GM18858 (cell line): Measurements from ENCODE around the gene BCAS4.
"Not testable (repeated sequence)": the region's sequence is repeated elsewhere in the genome, so short reads cannot be mapped to it uniquely, and the experiment has no call there.

ENCODE experiments used
- ATAC-seq: cut with Tn5 transposase; IDR thresholded peaks from one replicate; pipeline ENCODE4 v1.9.1; 2021; ENCODE audit not compliant: unreplicated experiment

BCAS4 gene

GRCh38 chr20:50798650-50799049, 3.8 kb downstream of the BCAS4 start:
- ATAC-seq = no peak

- no peak for ATAC-seq
These were observed 4.5 kb downstream of the BCAS4 start for GRCh38 chr20:50799176-50799889.

GRCh38 chr20:50799890-50800550, 5.2 kb downstream of the BCAS4 start:
- peak; percentile 57 for ATAC-seq

- ATAC-seq = not testable (repeated sequence)
These were observed 6.3 kb downstream of the BCAS4 start for GRCh38 chr20:50800986-50801746.

- ATAC-seq = no peak
These were observed 6.9 kb downstream of the BCAS4 start for GRCh38 chr20:50801747-50802125.

GRCh38 chr20:50802289-50802688, 7.4 kb downstream of the BCAS4 start:
- ATAC-seq = no peak

- no peak for ATAC-seq
These were observed 9.8 kb downstream of the BCAS4 start for GRCh38 chr20:50804437-50805348.

- ATAC-seq = no peak
These were observed 10.5 kb downstream of the BCAS4 start for GRCh38 chr20:50805349-50805684.

GRCh38 chr20:50806126-50806768, 11.4 kb downstream of the BCAS4 start:
- no peak for ATAC-seq

- ATAC-seq = no peak
These were observed 15.2 kb downstream of the BCAS4 start for GRCh38 chr20:50810063-50810462.

- ATAC-seq = no peak
These were observed 16.0 kb downstream of the BCAS4 start for GRCh38 chr20:50810842-50811241.

GRCh38 chr20:50813101-50813643, 18.3 kb downstream of the BCAS4 start:
- ATAC-seq = no peak

GRCh38 chr20:50813801-50814200, 18.9 kb downstream of the BCAS4 start:
- ATAC-seq = no peak

GRCh38 chr20:50814438-50815161, 19.7 kb downstream of the BCAS4 start:
- no peak for ATAC-seq

- peak; percentile 43 for ATAC-seq
These were observed 20.5 kb downstream of the BCAS4 start for GRCh38 chr20:50815162-50815989.

- no peak for ATAC-seq
These were observed 22.9 kb downstream of the BCAS4 start for GRCh38 chr20:50817776-50818172.

- no peak for ATAC-seq
These were observed 24.5 kb downstream of the BCAS4 start for GRCh38 chr20:50819349-50819748.

- ATAC-seq = no peak
These were observed 25.8 kb downstream of the BCAS4 start for GRCh38 chr20:50820515-50821256.
